SK-N-SH (cell line): ENCODE data around the gene ZNF786.
A peak's percentile ranks its signal among the peaks of the same experiment; 100 is the strongest.

Experiments
- CHD2 ChIP-seq: fragments of 150-350 bp; IDR thresholded peaks from 2 replicates; pipeline ENCODE4 v1.6.1; 2018; ENCODE audit warnings: low read length; ENCODE audit not compliant: partially characterized antibody
- GATA2 ChIP-seq: sonication (generic); formaldehyde crosslinking; IDR thresholded peaks from 2 replicates; pipeline ENCODE4 v1.5.0; 2020; ENCODE audit warnings: mild to moderate bottlenecking, missing genetic modification reagents
- RAD21 ChIP-seq: IDR thresholded peaks from 2 replicates; pipeline ENCODE4 v1.6.1; 2012; ENCODE audit warnings: mild to moderate bottlenecking, low read length
- RFX5 ChIP-seq: IDR thresholded peaks from 2 replicates; pipeline ENCODE4 v1.6.1; 2012; ENCODE audit warnings: mild to moderate bottlenecking, improper control_type of control experiment, low read length
- SIN3A ChIP-seq: IDR thresholded peaks from 2 replicates; pipeline ENCODE4 v1.6.1; 2012; ENCODE audit warnings: low read depth, mild to moderate bottlenecking, low read length, moderate library complexity, borderline replicate concordance
- TEAD4 ChIP-seq: IDR thresholded peaks from 2 replicates; pipeline ENCODE4 v1.4.0; 2012; ENCODE audit warnings: mild to moderate bottlenecking, borderline replicate concordance; ENCODE audit not compliant: insufficient read depth
- TF ChIP-seq, protein P1 (sequence below): IDR thresholded peaks from 2 replicates; pipeline ENCODE4 v1.6.1; 2012; ENCODE audit warnings: mild to moderate bottlenecking, low read depth, low read length, moderate library complexity
- TF ChIP-seq, protein P2 (sequence below): fragments of 200-600 bp; sonication (generic); IDR thresholded peaks from 2 replicates; pipeline ENCODE4 v1.6.1; 2017; ENCODE audit warnings: antibody characterized with exemption, mild to moderate bottlenecking, moderate library complexity

DNA sequence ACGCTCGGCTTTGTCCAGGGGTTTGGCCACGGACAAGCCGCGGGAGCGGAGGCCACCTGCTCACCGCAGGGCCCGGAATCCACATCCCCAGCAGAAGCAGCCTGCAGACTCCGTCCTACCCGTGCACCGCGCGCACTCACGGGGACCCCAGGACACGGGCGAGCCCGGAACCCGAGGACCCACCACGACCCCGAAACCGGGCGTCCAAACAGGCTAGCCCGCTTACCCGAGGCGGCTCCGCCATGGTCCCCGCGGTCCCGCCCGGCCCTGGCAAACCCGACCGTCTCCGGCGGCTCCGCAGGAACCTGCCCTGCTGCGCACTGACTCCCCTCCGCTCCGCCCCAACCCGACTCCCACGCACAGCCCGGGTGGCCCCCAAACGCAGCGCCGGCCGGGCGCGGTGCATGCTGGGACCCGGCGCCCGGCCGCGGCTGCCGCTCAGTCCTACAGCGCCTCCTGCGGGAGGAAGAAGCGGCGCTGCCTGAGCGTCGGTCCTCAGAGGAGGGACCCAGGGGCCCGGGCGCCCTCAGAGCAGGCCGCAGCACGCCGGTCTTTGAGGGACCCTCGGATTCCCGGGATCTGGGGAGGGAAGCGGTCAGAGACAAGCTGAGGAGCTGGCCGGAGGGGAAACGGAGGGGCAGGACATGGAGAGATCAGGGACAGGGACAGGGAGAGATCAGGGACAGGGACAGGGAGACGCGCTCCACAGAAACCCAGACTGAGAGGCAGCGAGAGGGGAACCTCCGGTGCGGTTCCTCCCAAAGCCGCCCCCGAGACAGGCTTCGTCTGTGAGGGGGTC is at the start of gene ZNF786:
- TF ChIP-seq, protein P1, sequence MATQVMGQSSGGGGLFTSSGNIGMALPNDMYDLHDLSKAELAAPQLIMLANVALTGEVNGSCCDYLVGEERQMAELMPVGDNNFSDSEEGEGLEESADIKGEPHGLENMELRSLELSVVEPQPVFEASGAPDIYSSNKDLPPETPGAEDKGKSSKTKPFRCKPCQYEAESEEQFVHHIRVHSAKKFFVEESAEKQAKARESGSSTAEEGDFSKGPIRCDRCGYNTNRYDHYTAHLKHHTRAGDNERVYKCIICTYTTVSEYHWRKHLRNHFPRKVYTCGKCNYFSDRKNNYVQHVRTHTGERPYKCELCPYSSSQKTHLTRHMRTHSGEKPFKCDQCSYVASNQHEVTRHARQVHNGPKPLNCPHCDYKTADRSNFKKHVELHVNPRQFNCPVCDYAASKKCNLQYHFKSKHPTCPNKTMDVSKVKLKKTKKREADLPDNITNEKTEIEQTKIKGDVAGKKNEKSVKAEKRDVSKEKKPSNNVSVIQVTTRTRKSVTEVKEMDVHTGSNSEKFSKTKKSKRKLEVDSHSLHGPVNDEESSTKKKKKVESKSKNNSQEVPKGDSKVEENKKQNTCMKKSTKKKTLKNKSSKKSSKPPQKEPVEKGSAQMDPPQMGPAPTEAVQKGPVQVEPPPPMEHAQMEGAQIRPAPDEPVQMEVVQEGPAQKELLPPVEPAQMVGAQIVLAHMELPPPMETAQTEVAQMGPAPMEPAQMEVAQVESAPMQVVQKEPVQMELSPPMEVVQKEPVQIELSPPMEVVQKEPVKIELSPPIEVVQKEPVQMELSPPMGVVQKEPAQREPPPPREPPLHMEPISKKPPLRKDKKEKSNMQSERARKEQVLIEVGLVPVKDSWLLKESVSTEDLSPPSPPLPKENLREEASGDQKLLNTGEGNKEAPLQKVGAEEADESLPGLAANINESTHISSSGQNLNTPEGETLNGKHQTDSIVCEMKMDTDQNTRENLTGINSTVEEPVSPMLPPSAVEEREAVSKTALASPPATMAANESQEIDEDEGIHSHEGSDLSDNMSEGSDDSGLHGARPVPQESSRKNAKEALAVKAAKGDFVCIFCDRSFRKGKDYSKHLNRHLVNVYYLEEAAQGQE, result peak; percentile 54; the same call in 1 of the 2 replicates
- TF ChIP-seq RAD21, result peak; percentile 88
- TF ChIP-seq, protein P2, sequence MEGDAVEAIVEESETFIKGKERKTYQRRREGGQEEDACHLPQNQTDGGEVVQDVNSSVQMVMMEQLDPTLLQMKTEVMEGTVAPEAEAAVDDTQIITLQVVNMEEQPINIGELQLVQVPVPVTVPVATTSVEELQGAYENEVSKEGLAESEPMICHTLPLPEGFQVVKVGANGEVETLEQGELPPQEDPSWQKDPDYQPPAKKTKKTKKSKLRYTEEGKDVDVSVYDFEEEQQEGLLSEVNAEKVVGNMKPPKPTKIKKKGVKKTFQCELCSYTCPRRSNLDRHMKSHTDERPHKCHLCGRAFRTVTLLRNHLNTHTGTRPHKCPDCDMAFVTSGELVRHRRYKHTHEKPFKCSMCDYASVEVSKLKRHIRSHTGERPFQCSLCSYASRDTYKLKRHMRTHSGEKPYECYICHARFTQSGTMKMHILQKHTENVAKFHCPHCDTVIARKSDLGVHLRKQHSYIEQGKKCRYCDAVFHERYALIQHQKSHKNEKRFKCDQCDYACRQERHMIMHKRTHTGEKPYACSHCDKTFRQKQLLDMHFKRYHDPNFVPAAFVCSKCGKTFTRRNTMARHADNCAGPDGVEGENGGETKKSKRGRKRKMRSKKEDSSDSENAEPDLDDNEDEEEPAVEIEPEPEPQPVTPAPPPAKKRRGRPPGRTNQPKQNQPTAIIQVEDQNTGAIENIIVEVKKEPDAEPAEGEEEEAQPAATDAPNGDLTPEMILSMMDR, result peak; percentile 95
- no peak for TF ChIP-seq GATA2
- peak; percentile 74 for TF ChIP-seq CHD2
- TF ChIP-seq RFX5, result no peak
- TF ChIP-seq TEAD4, result no peak; the same call in 1 of the 2 replicates
- TF ChIP-seq SIN3A, result peak; percentile 93; the same call in 1 of the 2 replicates
